Spinal cord (tissue), 10 donors: ENCODE results near the gene PGM3. TPM values are rescaled to one million over a fixed set of nuclear protein-coding genes. Genes with fewer than 3 reads are reported as not detected.

Experiments used
- DNase-seq, 6 donors: peaks; one replicate each; pipeline versions ENCODE4 v3.0.0 to v3.0.0-alpha.2; 2013 to 2015; ENCODE audit warnings: low spot score in 6 of 6, low read depth in 4 of 6
- H3K27ac ChIP-seq: one replicate; pipeline ENCODE4 v1.5.1; 2013; ENCODE audit warnings: low read depth, low read length, control low read depth
- H3K27me3 ChIP-seq: one replicate; pipeline ENCODE4 v1.6.1; 2013; ENCODE audit warnings: low read length; ENCODE audit not compliant: control insufficient read depth, insufficient read depth
- H3K36me3 ChIP-seq: one replicate; pipeline ENCODE4 v1.6.1; 2013; ENCODE audit warnings: low read length; ENCODE audit not compliant: control insufficient read depth, insufficient read depth
- H3K4me1 ChIP-seq: one replicate; pipeline ENCODE4 v1.6.1; 2013; ENCODE audit warnings: low read length; ENCODE audit not compliant: control insufficient read depth, insufficient read depth
- H3K4me3 ChIP-seq: one replicate; pipeline ENCODE4 v1.5.1; 2013; ENCODE audit warnings: low read depth, low read length, control low read depth
- H3K9me3 ChIP-seq: one replicate; pipeline ENCODE4 v1.6.1; 2013; ENCODE audit warnings: low read length; ENCODE audit not compliant: control insufficient read depth, insufficient read depth
- WGBS: methylation state at CpG from one replicate; pipeline ENCODE4 v1.1.5; 2013; ENCODE audit warnings: missing lambda C conversion rate; ENCODE audit not compliant: insufficient coverage; 5-methylcytosine and 5-hydroxymethylcytosine counted together
- polyA plus RNA-seq, 2 donors: library from polyadenylated mRNA; unstranded; fragments of 120-200 nt; gene quantifications; one replicate each; pipeline ENCODE4 v1.2.1, GENCODE V29; 2013; ENCODE audit not compliant: insufficient read length in 2 of 2
- total RNA-seq, 2 donors: library from RNA; depleted of rRNA in 1 of 2; stranded (reverse); fragments of 120-200 nt in 1 of 2; fragments of >200 nt in 1 of 2; gene quantifications; one replicate each; pipeline versions ENCODE4 v1.2.3 to v1.2.4, GENCODE V29; 2013 to 2014
- donor health status: healthy.

PGM3 gene
- total and polyA plus RNA-seq, 4 donors = 50.7 to 88.2 (median 59.9) TPM

- Histone ChIP-seq H3K27me3 (no peaks in the 10 kb centered on the region), H3K36me3 (peaks cover 16% of the 10 kb centered on the region), H3K27ac (no peak overlapping the region), H3K9me3 (no peaks in the 10 kb centered on the region), H3K4me1 (no peaks in the 10 kb centered on the region), H3K4me3 (no peak overlapping the region)
- DNase-seq = no peak
- WGBS = 90% methylated on average over 3 of the region's 5 CpGs
These were observed 66.3 kb downstream of the PGM3 start for GRCh38 chr6:83126807-83127206.

- Histone ChIP-seq H3K27ac (no peak overlapping the region), H3K9me3 (no peaks in the 10 kb centered on the region), H3K27me3 (no peaks in the 10 kb centered on the region), H3K4me1 (no peaks in the 10 kb centered on the region), H3K36me3 (peaks cover 12% of the 10 kb centered on the region), H3K4me3 (no peak overlapping the region)
- 82% methylated on average over 2 of the region's 2 CpGs for WGBS
- no peak for DNase-seq
These were observed 66.8 kb downstream of the PGM3 start for GRCh38 chr6:83126223-83126622.

- H3K27me3 ChIP-seq = no peaks in the 10 kb centered on the region
- H3K4me1 ChIP-seq = no peaks in the 10 kb centered on the region
- H3K4me3 ChIP-seq = no peak overlapping the region
- peaks cover 9% of the 10 kb centered on the region for H3K36me3 ChIP-seq
- no peak for DNase-seq
- H3K27ac ChIP-seq = no peak overlapping the region
- H3K9me3 ChIP-seq = no peaks in the 10 kb centered on the region
These were observed 67.6 kb downstream of the PGM3 start for GRCh38 chr6:83125425-83125824.

- WGBS = no CpG with 5 or more reads among the region's 3 CpGs
These were observed 68.5 kb downstream of the PGM3 start for GRCh38 chr6:83124553-83124952.

GRCh38 chr6:83119742-83120300 lies 73.2 kb downstream of the PGM3 start:
- H3K4me3 ChIP-seq = no peak overlapping the region
- H3K36me3 ChIP-seq = peaks cover 4% of the 10 kb centered on the region
- H3K27me3 ChIP-seq = no peaks in the 10 kb centered on the region
- H3K9me3 ChIP-seq = no peaks in the 10 kb centered on the region
- no peak for DNase-seq
- H3K4me1 ChIP-seq = no peaks in the 10 kb centered on the region
- WGBS = no CpG with 5 or more reads among the region's 2 CpGs
- H3K27ac ChIP-seq = no peak overlapping the region

More at GRCh38 chr6:83124553-83124952, 68.5 kb downstream of the PGM3 start:
- H3K4me3 ChIP-seq = no peak overlapping the region
- H3K4me1 ChIP-seq = no peaks in the 10 kb centered on the region
- no peaks in the 10 kb centered on the region for H3K9me3 ChIP-seq
- no peak for DNase-seq
- peaks cover 5% of the 10 kb centered on the region for H3K36me3 ChIP-seq
- H3K27ac ChIP-seq = no peak overlapping the region
- no peaks in the 10 kb centered on the region for H3K27me3 ChIP-seq

GRCh38 chr6:83117802-83118201 lies 75.3 kb downstream of the PGM3 start:
- Histone ChIP-seq H3K4me3 (no peak overlapping the region), H3K36me3 (peaks cover 4% of the 10 kb centered on the region), H3K27me3 (no peaks in the 10 kb centered on the region), H3K27ac (no peak overlapping the region), H3K9me3 (no peaks in the 10 kb centered on the region), H3K4me1 (no peaks in the 10 kb centered on the region)
- no CpG with 5 or more reads among the region's 1 CpG for WGBS
- DNase-seq = no peak

Other genes starting within 250 kb of the PGM3 start
- gene UBE3D, start 127.4 kb downstream of the PGM3 start, total RNA-seq = 10 to 100 TPM; 16.4 to 17.0 TPM
- gene UBE3D, start 127.4 kb downstream of the PGM3 start, polyA plus RNA-seq = 1 to 10 TPM; 7.5 to 8.2 TPM
- gene DOP1A, start 125.6 kb downstream of the PGM3 start, total RNA-seq = 10 to 100 TPM; 56.0 to 79.8 TPM
- gene DOP1A, start 125.6 kb downstream of the PGM3 start, polyA plus RNA-seq = 10 to 100 TPM; 34.5 to 43.2 TPM
- 10 to 100 TPM in 1 of 2 donors, 1 to 10 TPM in 1; 7.3 to 11.4 TPM for gene RWDD2A, start 92 bp upstream of the PGM3 start, total RNA-seq
- gene RWDD2A, start 92 bp upstream of the PGM3 start, polyA plus RNA-seq = 10 to 100 TPM; 15.5 to 17.5 TPM
- 10 to 100 TPM in 1 of 2 donors, 1 to 10 TPM in 1; 8.4 to 23.8 TPM for gene ME1, start 237.8 kb upstream of the PGM3 start, total RNA-seq
- gene ME1, start 237.8 kb upstream of the PGM3 start, polyA plus RNA-seq = 10 to 100 TPM; 16.5 to 20.6 TPM